Astrocyte (in vitro differentiated cells and primary cell): Measurements from ENCODE around the gene SPNS3.

Source experiments
- CTCF ChIP-seq: IDR thresholded peaks from 2 replicates; pipeline ENCODE4 v1.5.1; 2011; ENCODE audit warnings: low read depth, mild to moderate bottlenecking, inconsistent platforms, low read length, moderate library complexity; ENCODE audit not compliant: insufficient read depth
- EZH2 ChIP-seq: IDR thresholded peaks from 2 replicates; pipeline ENCODE4 v1.6.1; 2012; ENCODE audit warnings: mild to moderate bottlenecking, low read length, inconsistent platforms; ENCODE audit not compliant: insufficient read depth

- no peak for TF ChIP-seq CTCF
- no peak for TF ChIP-seq EZH2
These were observed 83.0 kb downstream of the SPNS3 start for GRCh38 chr17:4516735-4517134.
